Erythroblast (primary cell): Measurements from ENCODE around the gene DOHH.

Experiments used
- GATA1 ChIP-seq: IDR thresholded peaks from 2 replicates; pipeline ENCODE4 v1.6.1; 2011; ENCODE audit warnings: low read depth, mild to moderate bottlenecking, control low read depth, low read length, moderate library complexity
- POLR2A ChIP-seq: IDR thresholded peaks from 2 replicates; pipeline ENCODE4 v1.6.1; 2011; ENCODE audit warnings: mild to moderate bottlenecking, low read length

DNA sequence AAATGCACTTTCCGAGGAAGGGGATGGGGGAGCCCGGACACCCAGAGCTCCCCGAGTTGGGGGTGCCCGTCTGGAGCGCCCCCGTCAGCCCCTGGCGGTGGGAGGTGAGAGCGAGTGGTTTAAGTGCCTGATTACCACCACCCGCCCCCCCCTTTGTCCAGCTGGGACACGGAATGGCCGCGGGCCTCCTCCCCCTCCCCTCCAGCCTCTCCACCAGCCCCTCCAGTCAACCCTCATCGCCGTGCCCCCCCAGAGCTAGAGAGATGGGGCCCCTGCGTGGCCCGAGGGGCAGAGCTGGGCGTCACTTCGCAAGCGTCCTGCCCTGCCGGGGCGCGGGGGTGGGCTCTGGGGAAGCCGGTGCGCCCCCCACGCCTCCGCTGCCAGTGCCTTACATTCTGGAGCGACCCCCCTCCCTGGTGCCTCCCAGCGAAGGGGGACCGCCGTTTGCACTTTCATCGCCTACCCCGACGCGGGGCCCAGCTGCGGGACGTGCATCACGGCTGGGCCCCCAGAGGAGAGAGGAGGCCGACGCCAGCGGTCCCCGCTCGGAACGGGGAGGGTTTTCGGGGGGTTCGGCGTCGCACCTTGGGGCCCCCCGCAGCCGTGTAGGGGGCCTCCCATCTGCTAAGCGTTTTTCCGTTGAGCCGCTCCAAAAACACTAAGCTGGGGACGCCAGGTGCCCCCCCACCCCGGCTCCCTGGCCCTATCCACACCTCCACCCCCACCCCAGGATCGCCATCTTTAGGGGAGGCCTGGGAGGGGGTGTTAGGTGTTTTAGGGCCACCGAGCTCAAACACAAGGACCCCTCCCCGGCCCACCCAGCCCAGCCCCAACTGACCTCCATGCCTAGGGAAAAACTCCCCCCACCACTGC, 36.5 kb downstream of the DOHH start:
- TF ChIP-seq POLR2A (no peak), GATA1 (no peak)
